GM06990 (cell line): ENCODE measurements around the gene PIGN.

Experiments used
- DNase-seq: peaks from one replicate; pipeline ENCODE4 v3.0.0-alpha.2; 2011; ENCODE audit not compliant: insufficient read length; ENCODE audit errors: extremely low read depth
- H3K27me3 ChIP-seq: replicated peaks from 2 replicates; pipeline ENCODE4 v1.6.0; 2011; ENCODE audit warnings: low read length; ENCODE audit not compliant: control insufficient read depth, insufficient read depth
- H3K36me3 ChIP-seq: 2 replicates; pipeline ENCODE4 v1.5.1; 2011; ENCODE audit warnings: low read length; ENCODE audit not compliant: control insufficient read depth, insufficient read depth
- H3K4me3 ChIP-seq: replicated peaks from 2 replicates; pipeline ENCODE4 v1.5.1; 2011; ENCODE audit warnings: low read depth, mild to moderate bottlenecking, control low read depth, low read length
- TF ChIP-seq, protein P1 (sequence below): IDR thresholded peaks from 2 replicates; pipeline ENCODE4 v1.5.1; 2011; ENCODE audit warnings: low read length, control low read depth, mild to moderate bottlenecking, inconsistent platforms; ENCODE audit not compliant: insufficient read depth, poor library complexity, severe bottlenecking

PIGN gene

GRCh38 chr18:62071071-62071470 lies 115.8 kb downstream of the PIGN start:
- TF ChIP-seq, protein P1, sequence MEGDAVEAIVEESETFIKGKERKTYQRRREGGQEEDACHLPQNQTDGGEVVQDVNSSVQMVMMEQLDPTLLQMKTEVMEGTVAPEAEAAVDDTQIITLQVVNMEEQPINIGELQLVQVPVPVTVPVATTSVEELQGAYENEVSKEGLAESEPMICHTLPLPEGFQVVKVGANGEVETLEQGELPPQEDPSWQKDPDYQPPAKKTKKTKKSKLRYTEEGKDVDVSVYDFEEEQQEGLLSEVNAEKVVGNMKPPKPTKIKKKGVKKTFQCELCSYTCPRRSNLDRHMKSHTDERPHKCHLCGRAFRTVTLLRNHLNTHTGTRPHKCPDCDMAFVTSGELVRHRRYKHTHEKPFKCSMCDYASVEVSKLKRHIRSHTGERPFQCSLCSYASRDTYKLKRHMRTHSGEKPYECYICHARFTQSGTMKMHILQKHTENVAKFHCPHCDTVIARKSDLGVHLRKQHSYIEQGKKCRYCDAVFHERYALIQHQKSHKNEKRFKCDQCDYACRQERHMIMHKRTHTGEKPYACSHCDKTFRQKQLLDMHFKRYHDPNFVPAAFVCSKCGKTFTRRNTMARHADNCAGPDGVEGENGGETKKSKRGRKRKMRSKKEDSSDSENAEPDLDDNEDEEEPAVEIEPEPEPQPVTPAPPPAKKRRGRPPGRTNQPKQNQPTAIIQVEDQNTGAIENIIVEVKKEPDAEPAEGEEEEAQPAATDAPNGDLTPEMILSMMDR: no peak
- no peaks in the 10 kb centered on the region for H3K27me3 ChIP-seq
- H3K4me3 ChIP-seq: no peak overlapping the region
- no peak for DNase-seq
- H3K36me3 ChIP-seq: no peaks in the 10 kb centered on the region

DNA sequence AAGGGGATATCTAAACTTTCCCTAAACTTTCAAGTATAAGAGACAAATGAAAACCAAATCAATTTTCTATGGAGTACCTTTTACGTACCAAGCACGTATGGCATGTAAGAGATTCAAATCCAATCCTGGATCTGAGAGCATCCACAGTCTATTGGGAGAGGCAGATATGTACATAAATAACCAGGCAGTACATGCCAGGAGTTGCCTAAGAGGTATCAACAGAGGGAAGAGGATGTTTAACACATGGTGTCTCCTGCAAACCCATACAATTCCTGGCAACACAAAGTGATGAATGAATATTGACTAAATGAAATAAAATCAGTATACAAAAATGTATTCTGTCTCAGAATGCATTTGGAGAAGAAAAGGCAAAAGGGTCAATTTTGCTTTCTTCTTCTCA lies 116.6 kb downstream of the PIGN start:
- TF ChIP-seq, protein P1: no peak
- H3K4me3 ChIP-seq: no peak overlapping the region
- DNase-seq: no peak
- H3K36me3 ChIP-seq: no peaks in the 10 kb centered on the region
- no peaks in the 10 kb centered on the region for H3K27me3 ChIP-seq

DNA sequence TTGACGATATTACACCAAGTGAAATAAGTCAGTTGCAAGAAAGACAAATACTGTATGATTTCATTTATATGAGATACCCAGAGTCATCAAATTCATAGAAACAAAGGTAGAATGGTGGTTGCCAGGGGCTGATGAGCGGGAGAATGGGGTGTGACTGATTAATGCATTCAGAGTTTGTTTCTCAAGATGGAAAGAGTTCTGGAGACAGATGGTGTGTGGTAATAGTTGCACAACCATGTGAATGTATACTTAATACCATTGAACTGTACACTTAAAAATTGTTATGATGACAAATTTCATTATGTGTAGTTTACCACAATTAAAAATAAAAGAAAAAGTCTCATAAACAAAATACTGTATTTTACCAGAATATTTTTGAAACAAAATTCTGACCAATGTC lies 117.3 kb downstream of the PIGN start:
- Histone ChIP-seq H3K36me3 (no peaks in the 10 kb centered on the region), H3K4me3 (no peak overlapping the region), H3K27me3 (no peaks in the 10 kb centered on the region)
- no peak for DNase-seq
- TF ChIP-seq, protein P1: no peak

DNA sequence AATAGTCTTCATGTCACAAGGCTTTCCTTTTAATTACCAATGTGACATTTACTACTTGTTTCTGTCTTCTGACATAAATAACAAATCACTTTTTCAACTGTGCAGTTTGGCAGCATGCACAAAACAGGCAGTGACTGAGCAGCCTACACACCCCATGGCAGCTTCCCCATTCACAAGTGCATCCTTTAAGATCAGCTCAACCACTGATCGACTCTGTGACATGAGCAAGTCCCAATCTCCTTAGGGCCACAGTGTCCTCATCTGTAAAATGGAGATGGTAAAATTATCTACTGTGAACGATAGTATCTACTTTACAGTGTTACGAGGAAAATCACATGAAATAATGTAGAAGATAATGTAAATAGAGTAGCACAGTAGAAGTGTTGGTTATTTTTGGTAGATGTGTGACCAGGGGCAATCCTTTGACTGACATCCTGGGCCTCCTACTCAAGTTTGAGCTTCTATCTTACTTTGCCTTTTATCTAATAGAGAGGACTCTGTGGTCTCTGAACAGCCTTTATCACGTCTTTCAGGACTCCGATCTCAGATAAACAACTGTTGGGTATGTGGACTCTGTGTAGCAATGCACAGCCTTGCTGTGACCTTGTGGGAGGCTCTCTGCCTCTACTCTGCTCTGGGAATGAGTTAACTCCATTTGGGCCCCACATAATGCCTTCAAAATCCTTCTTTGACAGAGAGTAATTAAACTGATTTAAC lies 120.6 kb downstream of the PIGN start:
- DNase-seq: no peak
- TF ChIP-seq, protein P1: no peak
- Histone ChIP-seq H3K4me3 (no peak overlapping the region), H3K27me3 (no peaks in the 10 kb centered on the region), H3K36me3 (no peaks in the 10 kb centered on the region)

DNA sequence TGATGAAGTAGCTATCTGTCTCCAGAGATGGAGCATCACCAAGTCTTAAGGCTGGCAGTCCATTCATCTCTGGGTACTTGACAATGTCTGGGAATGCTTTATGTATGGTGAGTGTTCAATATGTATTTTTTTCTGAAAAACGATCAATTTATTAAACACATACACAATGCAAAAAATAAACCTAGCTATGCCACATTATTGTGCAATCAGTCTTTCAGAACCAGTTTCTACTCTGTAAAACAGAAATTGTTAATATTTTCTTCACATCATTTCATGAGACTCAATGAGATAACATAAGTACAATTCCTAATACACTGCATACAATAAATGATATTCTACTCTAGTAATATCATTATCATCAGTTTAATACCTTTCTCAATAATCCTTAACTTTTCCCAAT lies 122.5 kb downstream of the PIGN start:
- no peaks in the 10 kb centered on the region for H3K36me3 ChIP-seq
- H3K4me3 ChIP-seq: no peak overlapping the region
- no peaks in the 10 kb centered on the region for H3K27me3 ChIP-seq
- no peak for DNase-seq
- TF ChIP-seq, protein P1: no peak
